SJSA1 (cell line): ENCODE data around the gene FAM217B. TPM values are rescaled to one million over a fixed set of nuclear protein-coding genes. Genes with fewer than 3 reads are reported as not detected.

Experiments used
- DNase-seq, 2 experiments: peaks; one replicate each; pipeline ENCODE4 v3.0.0-alpha.2; 2015 to 2020; ENCODE audit warnings: low spot score in 2 of 2, low read depth in 1 of 2
- H3K27ac ChIP-seq: fragments of 250-450 bp; sonication (Bioruptor Pico); 2 replicates; pipeline ENCODE4 v1.5.1; 2020; ENCODE audit warnings: mild to moderate bottlenecking, moderate library complexity
- H3K27me3 ChIP-seq: fragments of 250-450 bp; sonication (Bioruptor Pico); replicated peaks from 2 replicates; pipeline ENCODE4 v1.5.1; 2020; ENCODE audit warnings: mild to moderate bottlenecking, moderate library complexity
- H3K36me3 ChIP-seq: fragments of 250-450 bp; sonication (Bioruptor Pico); 2 replicates; pipeline ENCODE4 v1.5.1; 2020; ENCODE audit warnings: mild to moderate bottlenecking
- H3K4me1 ChIP-seq: fragments of 250-450 bp; sonication (Bioruptor Pico); replicated peaks from 2 replicates; pipeline ENCODE4 v1.6.1; 2021; ENCODE audit warnings: mild to moderate bottlenecking
- H3K4me3 ChIP-seq: fragments of 250-450 bp; sonication (Bioruptor Pico); 2 replicates; pipeline ENCODE4 v1.5.1; 2020; ENCODE audit warnings: mild to moderate bottlenecking
- H3K9me3 ChIP-seq: fragments of 250-450 bp; sonication (Bioruptor Pico); replicated peaks from 2 replicates; pipeline ENCODE4 v1.5.1; 2020; ENCODE audit warnings: mild to moderate bottlenecking
- total RNA-seq: library from RNA; depleted of rRNA; stranded (reverse); fragments of >200 nt; shearing (Covaris generic); gene quantifications from 2 replicates; pipeline ENCODE4 v1.2.3, GENCODE V29; 2014; rRNA removed

Gene FAM217B
- total RNA-seq, 1 experiment from 2014 or later = 3.7 TPM

DNA sequence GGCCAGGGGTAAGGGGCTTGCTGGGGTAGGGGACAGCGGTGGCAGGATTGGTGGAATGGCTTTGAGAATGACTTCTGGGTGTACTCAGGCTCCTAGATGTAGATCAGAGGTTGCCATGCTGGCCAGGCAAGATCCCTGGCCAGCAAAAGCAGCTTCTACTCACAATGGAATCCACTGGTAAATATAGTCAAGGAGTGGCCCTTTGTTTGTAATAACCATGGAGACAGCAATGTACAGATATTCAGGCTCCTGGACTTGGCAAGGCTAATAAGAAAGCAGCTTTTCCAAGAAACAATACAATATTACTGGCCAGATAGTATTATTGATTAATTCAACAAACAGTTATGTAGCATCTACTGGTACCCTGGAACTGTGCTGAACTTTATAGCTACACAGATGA is 55.9 kb downstream of the FAM217B start:
- Histone ChIP-seq H3K9me3 (no peaks in the 10 kb centered on the region), H3K36me3 (no peaks in the 10 kb centered on the region), H3K27me3 (peaks cover 7% of the 10 kb centered on the region; the same call in 1 of the 2 replicates), H3K27ac (no peak overlapping the region), H3K4me3 (no peak overlapping the region), H3K4me1 (no peaks in the 10 kb centered on the region)
- DNase-seq = no peak

DNA sequence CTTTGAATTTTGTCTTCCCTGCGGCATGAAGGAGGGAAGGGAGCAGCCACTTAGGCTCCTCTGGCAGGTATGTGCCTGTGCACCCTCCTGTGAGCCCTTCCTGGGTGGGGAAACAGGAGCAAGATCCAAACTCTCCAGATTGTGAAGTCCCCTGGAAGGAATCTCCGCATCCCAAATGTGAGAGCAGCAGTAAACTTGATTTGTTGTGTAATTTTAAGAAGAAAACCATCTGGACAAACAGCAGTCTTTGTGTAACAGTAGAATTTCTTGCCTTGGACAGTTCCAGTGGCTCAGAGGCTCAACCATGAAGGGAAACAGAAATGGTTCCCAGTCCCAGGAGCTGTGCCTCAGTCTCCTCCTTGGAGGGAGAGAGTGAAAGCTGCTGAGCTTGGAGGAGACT is 57.7 kb downstream of the FAM217B start:
- H3K4me1 ChIP-seq = no peaks in the 10 kb centered on the region
- peaks cover 10% of the 10 kb centered on the region; the same call in 1 of the 2 replicates for H3K27me3 ChIP-seq
- no peaks in the 10 kb centered on the region for H3K36me3 ChIP-seq
- H3K9me3 ChIP-seq = no peaks in the 10 kb centered on the region
- no peak overlapping the region for H3K27ac ChIP-seq
- no peak for DNase-seq
- no peak overlapping the region for H3K4me3 ChIP-seq

Other genes with a start within 250 kb of the FAM217B start
- 1.1 and 2.6 TPM in 2 replicates for gene SYCP2, start 6.8 kb upstream of the FAM217B start, total RNA-seq
- gene PPP1R3D, start 84 bp upstream of the FAM217B start, total RNA-seq = 7.4 and 8.6 TPM in 2 replicates
- gene CDH26, start 18.0 kb downstream of the FAM217B start, total RNA-seq = not detected in 2 replicates